Osteocyte (in vitro differentiated cells): ENCODE results near the gene ARRB2. TPM values are rescaled to one million over a fixed set of nuclear protein-coding genes. Genes with fewer than 3 reads are reported as not detected.

Experiments used
- DNase-seq: peaks from one replicate; pipeline ENCODE4 v3.0.0; 2021; ENCODE audit warnings: mixed read lengths; ENCODE audit not compliant: unreplicated experiment; ENCODE audit errors: extremely low spot score
- H3K27ac Mint-ChIP-seq: one replicate; pipeline ENCODE4 v1.8.0; 2021; ENCODE audit warnings: mild to moderate bottlenecking, mixed read lengths; ENCODE audit not compliant: unreplicated experiment
- H3K27me3 Mint-ChIP-seq: one replicate; pipeline ENCODE4 v1.8.0; 2021; ENCODE audit warnings: mixed read lengths; ENCODE audit not compliant: unreplicated experiment
- H3K36me3 Mint-ChIP-seq: one replicate; pipeline ENCODE4 v1.8.0; 2021; ENCODE audit warnings: mixed read lengths; ENCODE audit not compliant: unreplicated experiment
- H3K4me1 Mint-ChIP-seq: one replicate; pipeline ENCODE4 v1.8.0; 2021; ENCODE audit warnings: mixed read lengths; ENCODE audit not compliant: unreplicated experiment
- H3K4me3 Mint-ChIP-seq: one replicate; pipeline ENCODE4 v1.8.0; 2021; ENCODE audit warnings: mild to moderate bottlenecking, moderate library complexity, mixed read lengths; ENCODE audit not compliant: unreplicated experiment
- H3K9me3 Mint-ChIP-seq: one replicate; pipeline ENCODE4 v1.8.0; 2021; ENCODE audit warnings: mixed read lengths; ENCODE audit not compliant: unreplicated experiment
- CTCF ChIP-seq: fragments of 200-600 bp; sonication (generic); IDR thresholded peaks from 2 replicates; pipeline ENCODE4 v1.5.0; 2021; ENCODE audit warnings: antibody characterized with exemption, mild to moderate bottlenecking, moderate library complexity
- total RNA-seq: library from RNA; stranded (reverse); gene quantifications from 2 replicates; pipeline ENCODE4 v1.2.1, GENCODE V29; 2021

The ARRB2 gene
- total RNA-seq, 1 donor from 2014 or later: 23.6 TPM

- peaks cover 15% of the 10 kb centered on the region for H3K4me1 Mint-ChIP-seq
- H3K27ac Mint-ChIP-seq: no peak overlapping the region
- peak overlapping the region; percentile 73 for H3K4me3 Mint-ChIP-seq
- H3K27me3 Mint-ChIP-seq: peaks cover 16% of the 10 kb centered on the region
- peaks cover 3% of the 10 kb centered on the region for H3K36me3 Mint-ChIP-seq
- no peaks in the 10 kb centered on the region for H3K9me3 Mint-ChIP-seq
- no peak for TF ChIP-seq CTCF
- DNase-seq: no peak
Measured at GRCh38 chr17:4738136-4739121, 28.0 kb downstream of the ARRB2 start.

GRCh38 chr17:4739122-4740024 is 28.9 kb downstream of the ARRB2 start, which contains the start of the genes CXCL16 and ZMYND15:
TSS of gene CXCL16 (minus strand) at chr17:4739928. CDS start at chr17:4739339, 589 bp downstream.
TSS of gene ZMYND15 (plus strand) at chr17:4739833. CDS start at chr17:4740549, 716 bp downstream.
- peak; percentile 87 for DNase-seq
- no peaks in the 10 kb centered on the region for H3K9me3 Mint-ChIP-seq
- H3K27ac Mint-ChIP-seq: peak within 1 kb of the TSS; percentile 19
- H3K36me3 Mint-ChIP-seq: peaks cover 1% of the 10 kb centered on the region
- TF ChIP-seq CTCF: no peak
- peaks cover 15% of the 10 kb centered on the region for H3K4me1 Mint-ChIP-seq
- peak within 1 kb of the TSS; percentile 75 for H3K4me3 Mint-ChIP-seq
- peaks cover 16% of the 10 kb centered on the region for H3K27me3 Mint-ChIP-seq

- peaks cover 20% of the 10 kb centered on the region for H3K27me3 Mint-ChIP-seq
- H3K36me3 Mint-ChIP-seq: no peaks in the 10 kb centered on the region
- H3K9me3 Mint-ChIP-seq: no peaks in the 10 kb centered on the region
- peak overlapping the region; percentile 19 for H3K27ac Mint-ChIP-seq
- DNase-seq: no peak
- H3K4me3 Mint-ChIP-seq: peak overlapping the region; percentile 75
- TF ChIP-seq CTCF: no peak
- peaks cover 16% of the 10 kb centered on the region for H3K4me1 Mint-ChIP-seq
Measured at GRCh38 chr17:4740025-4740351, 29.6 kb downstream of the ARRB2 start.

GRCh38 chr17:4740584-4740983 is 30.2 kb downstream of the ARRB2 start:
- no peak for TF ChIP-seq CTCF
- Mint-ChIP-seq H3K36me3 (no peaks in the 10 kb centered on the region), H3K9me3 (no peaks in the 10 kb centered on the region), H3K27ac (peak overlapping the region; percentile 19), H3K27me3 (peaks cover 24% of the 10 kb centered on the region), H3K4me1 (peaks cover 20% of the 10 kb centered on the region), H3K4me3 (peak overlapping the region; percentile 75)
- no peak for DNase-seq
